Neuron (in vitro differentiated cells): ENCODE measurements around the gene FBXW8.

Source experiments
- H2AFZ ChIP-seq: one replicate; pipeline ENCODE4 v1.6.1; 2013; ENCODE audit warnings: low read depth, mild to moderate bottlenecking, inconsistent platforms, low read length, moderate library complexity
- H3K27me3 ChIP-seq: one replicate; pipeline ENCODE4 v1.6.1; 2013; ENCODE audit warnings: low read length; ENCODE audit not compliant: insufficient read depth
- H3K36me3 ChIP-seq: one replicate; pipeline ENCODE4 v1.6.1; 2013; ENCODE audit warnings: low read length; ENCODE audit not compliant: insufficient read depth
- H3K4me1 ChIP-seq: one replicate; pipeline ENCODE4 v1.6.1; 2013; ENCODE audit warnings: low read length; ENCODE audit not compliant: insufficient read depth
- H3K4me3 ChIP-seq: 2 replicates; pipeline ENCODE4 v1.5.1; 2013; ENCODE audit warnings: mild to moderate bottlenecking, low read length, moderate library complexity
- H3K9me3 ChIP-seq: one replicate; pipeline ENCODE4 v1.6.1; 2013; ENCODE audit warnings: low read length

FBXW8 gene

DNA sequence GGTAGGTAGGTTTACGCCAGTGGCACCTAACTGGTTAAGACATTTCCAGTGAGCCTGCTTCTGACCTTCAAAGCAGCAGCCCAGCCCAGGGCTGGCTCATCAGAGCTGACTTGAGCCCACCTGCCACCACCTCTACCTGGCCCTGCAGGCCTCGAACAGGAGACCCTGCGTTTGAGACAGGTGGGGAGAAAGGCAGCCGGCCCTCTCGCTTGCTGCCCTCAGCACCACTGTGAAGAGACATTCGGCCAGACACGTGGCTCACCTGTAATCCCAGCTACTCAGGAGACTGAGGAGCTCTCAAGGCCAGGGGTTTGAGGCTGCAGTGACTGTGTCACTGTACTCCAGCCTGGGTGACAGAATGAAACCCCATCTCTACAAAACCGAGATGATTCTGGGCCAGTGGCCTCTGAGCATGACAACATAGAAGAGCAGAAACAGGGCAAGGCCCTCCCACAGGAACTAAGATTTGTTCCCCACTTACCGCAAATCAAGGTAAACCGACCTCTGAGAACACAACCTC, 114.3 kb downstream of the FBXW8 start:
- H3K27me3 ChIP-seq: no peaks in the 10 kb centered on the region
- H3K4me1 ChIP-seq: peaks cover 3% of the 10 kb centered on the region
- H3K36me3 ChIP-seq: peaks cover 44% of the 10 kb centered on the region
- H3K4me3 ChIP-seq: no peak overlapping the region
- H3K9me3 ChIP-seq: no peaks in the 10 kb centered on the region
- no peak overlapping the region for H2AFZ ChIP-seq

GRCh38 chr12:117025481-117026151, 114.9 kb downstream of the FBXW8 start:
- Histone ChIP-seq H3K27me3 (no peaks in the 10 kb centered on the region), H3K4me1 (peaks cover 3% of the 10 kb centered on the region), H3K4me3 (no peak overlapping the region), H3K9me3 (no peaks in the 10 kb centered on the region), H2AFZ (no peak overlapping the region), H3K36me3 (peaks cover 46% of the 10 kb centered on the region)

- Histone ChIP-seq H3K4me1 (peaks cover 3% of the 10 kb centered on the region), H2AFZ (no peak overlapping the region), H3K36me3 (peaks cover 49% of the 10 kb centered on the region), H3K4me3 (no peak overlapping the region), H3K9me3 (no peaks in the 10 kb centered on the region), H3K27me3 (no peaks in the 10 kb centered on the region)
Measured at GRCh38 chr12:117026343-117026742, 115.6 kb downstream of the FBXW8 start.

DNA sequence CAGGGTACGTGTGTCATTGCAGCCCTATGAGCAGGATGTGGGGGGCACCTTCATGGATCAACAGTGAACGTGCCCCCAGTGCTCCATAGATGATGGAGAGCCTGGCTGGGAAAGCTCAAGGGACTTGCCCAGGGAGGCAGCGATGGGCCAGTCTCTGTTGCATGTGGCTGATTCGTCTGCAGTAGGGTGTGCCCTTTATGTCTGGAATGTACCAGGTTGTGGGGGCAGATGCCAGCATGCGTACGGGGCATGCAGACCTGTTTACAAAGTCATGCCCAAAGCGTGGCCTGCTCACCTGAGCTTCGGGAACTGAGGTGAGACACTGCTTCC, 116.1 kb downstream of the FBXW8 start:
- H3K27me3 ChIP-seq: no peaks in the 10 kb centered on the region
- H3K4me1 ChIP-seq: peaks cover 3% of the 10 kb centered on the region
- peaks cover 49% of the 10 kb centered on the region for H3K36me3 ChIP-seq
- no peak overlapping the region for H2AFZ ChIP-seq
- H3K9me3 ChIP-seq: no peaks in the 10 kb centered on the region
- no peak overlapping the region for H3K4me3 ChIP-seq

DNA sequence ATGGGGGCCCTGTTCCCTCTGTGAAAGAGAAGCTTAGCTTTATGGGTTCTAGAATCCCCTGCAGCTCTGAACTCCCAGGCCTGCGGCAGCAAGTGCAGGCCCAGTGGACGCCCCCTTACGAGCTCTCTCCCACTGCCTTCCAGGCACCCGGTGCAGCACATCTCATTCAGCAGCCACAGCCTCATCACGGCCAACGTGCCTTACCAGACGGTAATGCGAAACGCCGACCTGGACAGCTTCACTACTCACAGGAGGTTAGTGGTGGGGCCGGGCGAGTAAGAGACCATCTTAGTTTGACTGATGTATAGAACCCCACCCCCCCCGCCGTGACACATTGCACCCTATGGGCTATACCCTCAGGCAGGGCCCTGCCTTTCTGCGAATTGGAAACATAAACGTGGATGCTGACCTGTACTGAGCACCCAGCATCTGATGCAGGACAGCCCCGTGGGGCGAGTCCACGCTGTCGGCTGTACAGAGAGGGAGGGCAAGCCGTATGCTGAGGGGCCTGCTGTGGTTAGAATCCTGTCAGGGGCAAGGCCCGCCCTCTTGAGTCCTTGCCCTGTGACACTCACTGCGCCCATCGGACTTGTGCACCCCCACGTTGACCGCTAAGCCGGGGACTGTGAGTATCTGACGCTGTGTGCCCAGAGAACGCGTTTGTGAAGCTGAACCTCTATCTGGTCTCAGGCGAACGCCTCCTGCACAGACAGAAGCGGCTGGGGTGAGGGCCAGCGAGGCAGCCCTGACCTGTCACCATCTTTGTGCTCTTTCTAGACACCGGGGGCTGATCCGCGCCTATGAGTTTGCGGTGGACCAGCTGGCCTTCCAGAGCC, 116.7 kb downstream of the FBXW8 start:
- Histone ChIP-seq H2AFZ (no peak overlapping the region), H3K36me3 (peaks cover 49% of the 10 kb centered on the region), H3K9me3 (no peaks in the 10 kb centered on the region), H3K27me3 (no peaks in the 10 kb centered on the region), H3K4me1 (peaks cover 3% of the 10 kb centered on the region), H3K4me3 (no peak overlapping the region)

- Histone ChIP-seq H3K4me1 (peaks cover 3% of the 10 kb centered on the region), H3K4me3 (no peak overlapping the region), H3K27me3 (no peaks in the 10 kb centered on the region), H3K36me3 (peaks cover 49% of the 10 kb centered on the region), H2AFZ (no peak overlapping the region), H3K9me3 (no peaks in the 10 kb centered on the region)
Measured at GRCh38 chr12:117028254-117028653, 117.5 kb downstream of the FBXW8 start.

- Histone ChIP-seq H2AFZ (no peak overlapping the region), H3K27me3 (no peaks in the 10 kb centered on the region), H3K4me1 (peaks cover 8% of the 10 kb centered on the region), H3K36me3 (peaks cover 34% of the 10 kb centered on the region), H3K4me3 (no peak overlapping the region), H3K9me3 (no peaks in the 10 kb centered on the region)
Measured at GRCh38 chr12:117030187-117030900, 119.6 kb downstream of the FBXW8 start.

DNA sequence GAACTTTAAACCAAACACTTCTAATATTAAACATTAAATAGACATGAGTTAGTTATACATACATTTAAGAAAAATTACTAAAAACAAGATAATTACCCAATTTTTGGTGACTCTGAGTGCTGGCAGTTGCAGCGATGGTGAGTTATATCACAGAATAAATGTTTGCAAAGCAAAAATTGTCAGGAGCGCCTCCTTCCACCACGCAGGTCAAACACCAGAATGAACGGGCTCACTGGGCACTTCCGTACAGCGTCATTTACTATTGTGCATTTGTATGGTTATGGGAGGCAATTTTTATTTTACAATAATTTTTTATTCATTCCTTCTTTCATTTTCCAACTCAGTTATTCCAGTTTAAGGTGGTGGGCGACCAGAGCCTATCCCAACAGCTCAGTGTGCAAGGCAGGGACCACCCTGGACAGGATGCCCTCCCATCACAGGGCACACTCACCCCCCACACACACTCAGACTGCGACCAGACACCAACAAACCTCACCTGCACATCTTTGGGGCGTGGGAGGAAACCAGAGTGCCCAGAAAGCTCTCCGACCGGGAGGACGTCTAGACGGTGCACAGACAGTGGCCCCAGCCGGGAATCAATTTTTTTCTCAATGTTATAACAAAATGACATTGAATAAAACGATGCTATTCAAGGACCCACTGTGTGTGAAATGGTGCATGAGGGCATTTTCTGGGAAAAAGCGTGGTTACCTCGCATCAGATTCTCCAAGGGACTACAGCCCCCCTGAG, 121.3 kb downstream of the FBXW8 start:
- no peak overlapping the region for H3K4me3 ChIP-seq
- H3K36me3 ChIP-seq: peaks cover 26% of the 10 kb centered on the region
- no peaks in the 10 kb centered on the region for H3K27me3 ChIP-seq
- no peaks in the 10 kb centered on the region for H3K9me3 ChIP-seq
- H2AFZ ChIP-seq: no peak overlapping the region
- peaks cover 4% of the 10 kb centered on the region for H3K4me1 ChIP-seq

DNA sequence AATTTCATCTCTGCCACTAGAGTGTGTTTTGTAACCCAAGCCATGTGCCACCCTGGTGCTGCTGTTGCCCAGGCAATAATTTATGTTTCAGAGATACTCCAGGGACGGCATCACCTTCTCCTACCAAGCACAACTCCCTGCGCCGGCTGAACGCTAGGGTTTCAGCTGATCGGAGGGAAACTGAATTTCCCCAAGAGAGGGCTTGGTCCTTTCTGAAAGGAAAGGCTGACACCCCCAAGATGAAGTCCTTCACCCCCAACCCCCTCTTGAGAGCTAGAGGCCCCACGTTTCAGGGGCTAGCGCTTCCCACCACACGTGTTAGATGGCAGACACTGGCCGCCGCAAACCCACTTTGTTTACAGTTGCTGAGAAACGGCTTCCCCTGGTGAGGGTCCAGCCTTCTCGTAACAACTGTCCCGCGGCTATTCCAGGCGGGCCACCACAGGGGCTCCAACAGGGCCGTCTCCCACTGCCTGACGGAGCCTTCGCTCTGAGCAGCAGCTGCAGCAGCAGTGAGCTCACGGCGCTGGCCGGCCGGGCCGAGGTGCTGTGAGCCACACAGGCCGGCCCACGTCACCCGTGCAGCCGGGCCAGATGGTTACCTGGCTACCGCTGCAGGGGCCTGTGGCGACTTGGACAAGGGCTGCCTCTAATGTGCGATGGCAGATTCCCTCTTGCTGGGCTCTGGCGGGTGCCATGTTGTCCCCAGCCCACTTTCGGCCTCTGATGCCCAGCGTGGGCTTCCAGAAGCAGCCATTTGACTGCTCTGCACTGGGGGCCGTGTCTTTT, 122.0 kb downstream of the FBXW8 start:
- H3K4me3 ChIP-seq: no peak overlapping the region
- peaks cover 19% of the 10 kb centered on the region for H3K36me3 ChIP-seq
- H2AFZ ChIP-seq: no peak overlapping the region
- no peaks in the 10 kb centered on the region for H3K27me3 ChIP-seq
- no peaks in the 10 kb centered on the region for H3K9me3 ChIP-seq
- H3K4me1 ChIP-seq: peaks cover 4% of the 10 kb centered on the region

- H3K9me3 ChIP-seq: no peaks in the 10 kb centered on the region
- peaks cover 13% of the 10 kb centered on the region for H3K36me3 ChIP-seq
- H3K4me3 ChIP-seq: no peak overlapping the region
- H3K27me3 ChIP-seq: no peaks in the 10 kb centered on the region
- H2AFZ ChIP-seq: no peak overlapping the region
- peaks cover 4% of the 10 kb centered on the region for H3K4me1 ChIP-seq
Measured at GRCh38 chr12:117033382-117034221, 122.9 kb downstream of the FBXW8 start.

- no peak overlapping the region for H3K4me3 ChIP-seq
- H3K9me3 ChIP-seq: no peaks in the 10 kb centered on the region
- peaks cover 4% of the 10 kb centered on the region for H3K4me1 ChIP-seq
- no peak overlapping the region for H2AFZ ChIP-seq
- no peaks in the 10 kb centered on the region for H3K27me3 ChIP-seq
- peaks cover 8% of the 10 kb centered on the region for H3K36me3 ChIP-seq
Measured at GRCh38 chr12:117034249-117034648, 123.5 kb downstream of the FBXW8 start.
